DMS 273 treated with DMSO at 0.1 percent for 48 hours (cell line): ENCODE measurements around the gene REM2.

Experiments
- DNase-seq: peaks from one replicate; lab custom pipeline; 2025; lab: John Stamatoyannopoulos, UW

The REM2 gene

DNA sequence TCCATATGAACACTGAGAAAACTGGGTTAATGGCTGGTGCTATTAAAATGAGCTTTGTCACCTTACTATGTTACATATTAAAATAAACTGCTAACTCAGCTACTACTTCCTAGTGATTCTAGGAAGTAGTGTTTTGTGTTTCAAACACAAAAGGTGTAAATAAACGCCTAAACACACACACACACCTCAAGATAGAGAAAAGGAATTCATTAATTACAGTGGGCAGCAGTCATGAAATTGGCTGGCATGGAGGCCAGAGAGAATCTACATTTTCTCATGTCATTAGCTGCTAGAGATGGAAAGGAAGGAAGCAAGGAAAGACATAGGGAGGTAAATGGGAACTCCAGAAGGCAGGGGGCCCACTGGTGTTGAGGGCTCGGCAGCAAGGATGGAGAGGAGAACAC, 46.9 kb downstream of the REM2 start:
- DNase-seq = no peak

DNA sequence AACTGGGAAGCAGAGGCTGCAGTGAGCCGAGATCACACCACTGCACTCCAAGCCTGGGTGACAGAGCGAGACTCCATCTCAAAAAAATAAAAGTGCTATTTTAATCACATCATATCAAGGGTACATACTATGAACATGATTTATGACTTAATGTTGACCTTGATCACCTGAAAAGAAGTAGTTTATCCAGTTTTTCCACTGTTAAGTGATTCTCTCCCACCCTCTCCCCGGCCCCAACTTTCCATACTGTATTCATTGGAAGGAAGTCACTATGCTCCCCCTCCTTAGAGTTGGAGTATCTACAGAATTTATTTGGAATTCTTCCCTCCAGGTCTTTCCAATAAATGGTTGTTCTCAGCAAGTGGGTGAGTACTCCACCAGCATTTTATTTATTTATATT, 49.1 kb downstream of the REM2 start:
- no peak for DNase-seq

DNA sequence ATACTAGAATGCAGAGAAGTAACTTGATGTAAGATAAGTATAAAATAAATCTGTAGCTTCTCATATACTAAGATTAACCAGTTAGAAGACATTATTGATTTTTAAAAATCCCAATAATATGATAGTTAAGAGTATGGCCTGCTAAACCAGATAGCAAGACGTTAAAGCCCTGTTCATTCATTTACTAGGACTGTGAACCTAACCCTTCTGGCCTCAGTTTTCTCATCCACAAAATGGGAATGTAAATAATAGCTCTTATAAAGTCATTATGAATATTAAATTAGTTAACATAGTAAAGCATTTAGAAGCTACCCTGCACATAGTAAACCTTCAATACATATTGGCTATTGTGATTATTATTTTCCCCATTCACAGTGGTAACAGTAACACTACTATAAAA, 52.1 kb downstream of the REM2 start:
- DNase-seq = no peak
